IMR-90 (cell line): ENCODE measurements around the gene ANTXRL. TPM values are rescaled to one million over a fixed set of nuclear protein-coding genes. Genes with fewer than 3 reads are reported as not detected.

Experiments used
- ATAC-seq: fragments of 200-7000 bp; cut with Tn5 transposase; 2 replicates; pipeline ENCODE4 v1.9.1; 2020; ENCODE audit warnings: low read depth, mild to moderate bottlenecking, moderate library complexity
- BruUV-seq: library from RNA; stranded (reverse); fragments of 400-500 nt; replicated peaks from 2 replicates; lab custom pipeline; 2021; lab: Mats Ljungman, UMichigan
- CTCF ChIA-PET: fragments of 300-600 bp; formaldehyde crosslinking; extraction: SDS; loops from one replicate; lab custom pipeline; 2021; ENCODE audit warnings: antibody characterized with exemption; lab: Yijun Ruan, JAX
- POLR2A ChIA-PET: fragments of 300-600 bp; sonication (Branson Sonifier 250); formaldehyde crosslinking; loops from one replicate; lab custom pipeline; 2022; ENCODE audit warnings: antibody characterized with exemption; ENCODE audit not compliant: unreplicated experiment; lab: Charles Lee
- DNase-seq: peaks from one replicate; pipeline ENCODE4 v3.0.0; 2013
- H2AFZ ChIP-seq: replicated peaks from 2 replicates; pipeline ENCODE3; 2013; ENCODE audit warnings: low read length, mild to moderate bottlenecking; ENCODE audit not compliant: poor library complexity
- H2AK5ac ChIP-seq: 2 replicates; pipeline ENCODE4 v1.6.1; 2013; ENCODE audit warnings: low read depth, low read length, inconsistent platforms
- H2AK9ac ChIP-seq: replicated peaks from 2 replicates; pipeline ENCODE3; 2013; ENCODE audit warnings: mild to moderate bottlenecking, low read depth, low read length, moderate library complexity; ENCODE audit not compliant: poor library complexity
- H2BK120ac ChIP-seq: 2 replicates; pipeline ENCODE4 v1.6.1; 2013; ENCODE audit warnings: low read depth, low read length, inconsistent platforms
- H2BK15ac ChIP-seq: 3 replicates; pipeline ENCODE4 v1.6.1; 2013; ENCODE audit warnings: low read depth, low read length, inconsistent platforms
- H2BK20ac ChIP-seq: 2 replicates; pipeline ENCODE4 v1.6.1; 2013; ENCODE audit warnings: low read depth, mild to moderate bottlenecking, inconsistent platforms, low read length, moderate library complexity
- H2BK5ac ChIP-seq: 2 replicates; pipeline ENCODE4 v1.6.1; 2013; ENCODE audit warnings: mild to moderate bottlenecking, low read depth, low read length, inconsistent platforms; ENCODE audit not compliant: poor library complexity, severe bottlenecking
- H3K14ac ChIP-seq: replicated peaks from 2 replicates; pipeline ENCODE4 v1.6.1; 2013; ENCODE audit warnings: low read depth, low read length, inconsistent platforms
- H3K18ac ChIP-seq: 2 replicates; pipeline ENCODE4 v1.6.1; 2013; ENCODE audit warnings: low read depth, low read length, control low read depth
- H3K23ac ChIP-seq: 2 replicates; pipeline ENCODE4 v1.6.1; 2013; ENCODE audit warnings: low read depth, low read length, inconsistent platforms
- H3K27ac ChIP-seq: 2 replicates; pipeline ENCODE4 v1.5.1; 2013; ENCODE audit warnings: mild to moderate bottlenecking, control low read depth, low read length; ENCODE audit not compliant: insufficient read depth
- H3K27me3 ChIP-seq: 2 replicates; pipeline ENCODE4 v1.6.1; 2013; ENCODE audit warnings: low read length; ENCODE audit not compliant: control insufficient read depth, insufficient read depth
- H3K36me3 ChIP-seq: 2 replicates; pipeline ENCODE4 v1.6.1; 2013; ENCODE audit warnings: low read length, mixed read lengths; ENCODE audit not compliant: control insufficient read depth, insufficient read depth
- H3K4ac ChIP-seq: 2 replicates; pipeline ENCODE4 v1.6.1; 2013; ENCODE audit warnings: low read depth, low read length, inconsistent platforms
- H3K4me1 ChIP-seq: 2 replicates; pipeline ENCODE4 v1.6.1; 2013; ENCODE audit warnings: low read length, mixed read lengths; ENCODE audit not compliant: control insufficient read depth, insufficient read depth
- H3K4me2 ChIP-seq: 2 replicates; pipeline ENCODE4 v1.6.1; 2013; ENCODE audit warnings: low read depth, mild to moderate bottlenecking, control low read depth, low read length, moderate library complexity
- H3K4me3 ChIP-seq: 2 replicates; pipeline ENCODE4 v1.5.1; 2013; ENCODE audit warnings: low read depth, mild to moderate bottlenecking, control low read depth, low read length, moderate library complexity; ENCODE audit not compliant: insufficient read depth
- H3K56ac ChIP-seq: 2 replicates; pipeline ENCODE4 v1.6.1; 2013; ENCODE audit warnings: low read length, inconsistent platforms; ENCODE audit not compliant: insufficient read depth; ENCODE audit errors: extremely low read depth
- H3K79me1 ChIP-seq, 2 experiments: 2 replicates each; pipeline ENCODE4 v1.6.1; 2013; ENCODE audit warnings: low read length in 2 of 2, inconsistent platforms in 1 of 2, low read depth in 1 of 2
- H3K9ac ChIP-seq: 2 replicates; pipeline ENCODE4 v1.6.1; 2013; ENCODE audit warnings: low read depth, low read length, control low read depth
- H3K9me1 ChIP-seq: 2 replicates; pipeline ENCODE4 v1.6.1; 2013; ENCODE audit warnings: low read length, inconsistent platforms; ENCODE audit not compliant: insufficient read depth
- H3K9me3 ChIP-seq: 2 replicates; pipeline ENCODE4 v1.6.1; 2013; ENCODE audit warnings: low read length; ENCODE audit not compliant: control insufficient read depth, insufficient read depth
- H4K20me1 ChIP-seq: 2 replicates; pipeline ENCODE4 v1.6.1; 2013; ENCODE audit warnings: low read length, inconsistent platforms; ENCODE audit not compliant: insufficient read depth
- H4K5ac ChIP-seq: 2 replicates; pipeline ENCODE4 v1.6.1; 2013; ENCODE audit warnings: mild to moderate bottlenecking, low read depth, low read length, control low read depth
- H4K8ac ChIP-seq, 2 experiments: 2 replicates each; pipeline ENCODE4 v1.6.1; 2013; ENCODE audit warnings: low read depth in 2 of 2, low read length in 2 of 2, control low read depth in 1 of 2, inconsistent platforms in 1 of 2
- H4K91ac ChIP-seq: 2 replicates; pipeline ENCODE4 v1.6.1; 2013; ENCODE audit warnings: low read depth, low read length, inconsistent platforms; ENCODE audit not compliant: insufficient read depth
- RFX5 ChIP-seq: IDR thresholded peaks from 2 replicates; pipeline ENCODE4 v1.8.0; 2012; ENCODE audit warnings: low read depth, mild to moderate bottlenecking, low read length, moderate library complexity
- WGBS, 2 experiments: methylation state at CpG; one replicate each; pipeline versions ENCODE4 v1.1.5 to v1.1.7; 2013; ENCODE audit warnings: missing lambda C conversion rate in 2 of 2; ENCODE audit not compliant: insufficient read length in 1 of 2; ENCODE audit errors: extremely low coverage in 2 of 2; 5-methylcytosine and 5-hydroxymethylcytosine counted together
- dilution Hi-C: fragments of 300-500 bp; cut with HindIII; formaldehyde crosslinking; loops from one replicate; pipeline ENCODE4 v1.14.3; 2018; ENCODE audit warnings: low sequenced_read_pairs; ENCODE audit not compliant: unreplicated experiment
- in situ Hi-C: fragments of 300-500 bp; cut with MboI; formaldehyde crosslinking; loops from 3 replicates; pipeline ENCODE4 v1.14.3; 2019; ENCODE audit warnings: low sequenced_read_pairs, inconsistent platforms, mixed read lengths
- intact Hi-C: fragments of 100-400 bp; cut with micrococcal nuclease; formaldehyde crosslinking; loops from 2 replicates; pipeline ENCODE4 v1.10.0; 2022
- polyA plus RNA-seq, 3 experiments: library from polyadenylated mRNA; depleted of rRNA; stranded (reverse); fragments of >200 nt; gene quantifications; 2 replicates each; pipeline ENCODE4 v1.2.3, GENCODE V29; 2012; ENCODE audit warnings: low replicate concordance in 1 of 3
- total RNA-seq: library from RNA; depleted of rRNA; stranded (reverse); fragments of >200 nt; gene quantifications from 2 replicates; pipeline ENCODE4 v1.2.3, GENCODE V29; 2012

Gene ANTXRL
- total and polyA plus RNA-seq, 2 of the 4 experiments (the other 2 are of a cell fraction), result not detected

- Histone ChIP-seq H2AK5ac (no peak overlapping the region), H2BK20ac (no peak overlapping the region; the same call in 1 of the 2 replicates), H4K20me1 (no peaks in the 10 kb centered on the region), H3K4me1 (peaks cover 2% of the 10 kb centered on the region; the same call in 1 of the 2 replicates), H3K79me1 (no peaks in the 10 kb centered on the region), H4K8ac (no peak overlapping the region), H2BK15ac (no peak overlapping the region), H3K9ac (no peak overlapping the region), H4K91ac (no peak overlapping the region), H2AK9ac (no peak overlapping the region), H3K23ac (no peak overlapping the region), H3K18ac (no peak overlapping the region), H3K56ac (no peak overlapping the region), H3K9me3 (no peaks in the 10 kb centered on the region), H2BK120ac (no peak overlapping the region), H3K4me3 (no peak overlapping the region), H3K27me3 (peaks cover 6% of the 10 kb centered on the region; the same call in 1 of the 2 replicates), H4K5ac (no peak overlapping the region), H3K4me2 (no peak overlapping the region), H2BK5ac (no peak overlapping the region), H3K27ac (no peak overlapping the region), H3K9me1 (no peaks in the 10 kb centered on the region; the same call in 1 of the 2 replicates), H3K14ac (no peak overlapping the region), H3K36me3 (no peaks in the 10 kb centered on the region), H3K4ac (no peak overlapping the region), H2AFZ (no peak overlapping the region)
- TF ChIP-seq RFX5, result no peak
- 57% methylated on average over 5 of the region's 10 CpGs; no CpG with 5 or more reads in 1 of the 2 experiments for WGBS, 2 experiments
- CTCF ChIA-PET, result no interaction called here
- BruUV-seq, result no TSS peak
- in situ Hi-C loops, result no loop called here
- POLR2A ChIA-PET, result no interaction called here
- dilution Hi-C loops, result no loop called here
- intact Hi-C loops, result no loop called here
- DNase-seq (no peak), ATAC-seq (peak; percentile 12; the same call in 1 of the 2 replicates)
Measured at GRCh38 chr10:46305079-46305818, 18.5 kb downstream of the ANTXRL start.
